Stimulated activated CD4-positive, alpha-beta T cell treated with anti-CD3 and anti-CD28 coated beads, Interleukin-1b, Interleukin-23, amount 100 ng/mL, for 1 hour (primary cell): Measurements from ENCODE around the gene STXBP6.
"Not testable (repeated sequence)": the region's sequence is repeated elsewhere in the genome, so short reads cannot be mapped to it uniquely, and the experiment has no call there.

Experiments
- DNase-seq, 2 donors: peaks; one replicate each; pipeline ENCODE4 v3.0.0-alpha.2; 2020; ENCODE audit warnings: low read depth in 2 of 2

Gene STXBP6

DNA sequence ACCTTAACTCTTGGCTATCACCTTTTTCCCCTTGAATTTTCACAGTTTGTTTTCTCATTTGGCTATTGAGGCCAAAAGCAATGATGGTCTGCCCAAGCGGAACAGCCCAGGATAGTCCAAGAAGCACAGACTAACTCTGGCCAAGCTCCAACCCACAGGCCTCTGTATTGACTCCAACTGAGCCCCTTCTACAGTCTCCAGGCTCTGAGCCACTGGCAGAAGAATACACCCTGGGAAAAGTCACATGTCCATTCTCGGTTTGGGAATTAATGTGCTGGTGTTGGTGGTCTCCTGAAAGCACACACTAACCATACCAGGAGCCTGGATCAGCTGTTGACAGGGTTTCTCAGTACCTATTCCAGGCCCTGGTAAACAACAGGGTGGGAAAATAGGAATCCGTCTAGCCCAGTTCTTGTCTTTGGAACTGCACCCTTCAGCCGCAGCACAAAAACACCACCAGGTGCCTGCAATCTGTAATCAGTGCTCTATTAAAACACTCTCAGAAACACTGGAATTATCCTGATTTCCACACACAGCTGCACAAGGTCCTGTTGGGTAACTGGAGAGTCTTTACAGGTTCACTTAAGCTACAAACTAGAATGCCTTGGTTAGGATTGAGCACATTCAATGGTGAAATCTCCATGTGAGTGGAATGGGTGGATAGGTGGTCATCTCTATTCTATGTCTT lies 63.6 kb downstream of the STXBP6 start:
- no peak for DNase-seq

DNA sequence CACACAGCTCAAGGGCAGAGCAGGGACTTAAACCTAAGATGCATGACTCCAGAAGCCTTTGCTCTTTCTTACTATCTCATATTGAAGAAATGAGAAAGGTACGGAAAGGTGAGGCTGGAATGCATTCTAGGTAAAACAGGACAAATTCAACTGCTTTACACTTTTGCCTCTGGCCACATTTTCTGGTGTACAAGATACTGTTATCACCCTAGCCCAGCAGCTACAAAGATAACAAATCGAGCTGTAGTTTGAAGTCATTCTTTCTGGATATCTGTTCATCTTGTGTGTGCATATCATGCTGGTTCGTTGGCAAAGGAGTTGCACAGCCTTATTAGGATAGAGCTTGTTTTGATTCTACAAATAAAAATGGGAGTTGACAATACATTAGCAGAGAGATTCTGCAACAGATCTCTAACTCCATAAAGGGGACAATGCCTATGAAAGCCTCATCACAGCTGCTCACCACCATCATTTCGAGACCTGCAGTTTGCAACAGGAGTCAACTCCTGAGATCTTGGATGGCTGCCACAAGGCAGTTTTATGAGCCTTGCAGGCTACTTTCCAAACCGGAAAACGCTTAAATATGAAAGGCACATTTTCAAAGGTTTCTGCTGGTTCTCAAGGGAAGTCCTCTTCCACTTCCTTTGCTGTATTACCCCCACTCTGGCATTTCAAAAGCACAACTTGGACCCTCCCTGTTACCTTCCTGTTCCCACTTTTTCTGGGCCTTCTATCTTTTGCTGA lies 64.9 kb downstream of the STXBP6 start:
- no peak for DNase-seq

DNA sequence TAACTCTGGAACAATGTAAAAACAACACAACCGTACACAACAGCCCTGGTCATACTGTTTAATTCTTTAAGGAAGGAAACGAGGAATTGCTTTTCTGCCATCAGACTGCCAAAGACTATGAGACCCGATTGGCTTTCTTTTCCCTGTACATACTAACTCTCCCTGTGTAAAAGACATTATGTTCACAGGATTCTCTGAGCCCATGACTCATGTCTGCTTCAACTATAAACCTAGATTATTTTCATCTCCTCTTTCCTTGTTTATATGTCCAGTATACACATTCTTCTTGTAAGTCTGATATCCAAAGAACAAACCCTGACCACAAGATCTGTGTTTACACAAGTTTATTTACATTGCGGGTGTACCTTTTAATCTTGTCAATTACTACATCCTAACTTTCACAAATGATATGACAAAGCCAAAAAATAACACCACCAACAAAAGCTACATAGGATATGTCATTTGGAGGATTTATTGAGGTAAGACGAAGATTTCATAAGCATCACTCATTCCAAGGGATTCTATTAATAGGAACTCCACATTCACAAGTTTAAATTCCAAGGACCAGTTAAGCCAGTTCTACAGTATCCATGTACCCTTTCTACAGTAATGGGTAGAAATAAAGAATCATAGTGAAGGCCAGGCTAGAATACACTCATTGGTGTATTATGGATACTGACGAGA lies 67.3 kb downstream of the STXBP6 start:
- DNase-seq: no peak

DNA sequence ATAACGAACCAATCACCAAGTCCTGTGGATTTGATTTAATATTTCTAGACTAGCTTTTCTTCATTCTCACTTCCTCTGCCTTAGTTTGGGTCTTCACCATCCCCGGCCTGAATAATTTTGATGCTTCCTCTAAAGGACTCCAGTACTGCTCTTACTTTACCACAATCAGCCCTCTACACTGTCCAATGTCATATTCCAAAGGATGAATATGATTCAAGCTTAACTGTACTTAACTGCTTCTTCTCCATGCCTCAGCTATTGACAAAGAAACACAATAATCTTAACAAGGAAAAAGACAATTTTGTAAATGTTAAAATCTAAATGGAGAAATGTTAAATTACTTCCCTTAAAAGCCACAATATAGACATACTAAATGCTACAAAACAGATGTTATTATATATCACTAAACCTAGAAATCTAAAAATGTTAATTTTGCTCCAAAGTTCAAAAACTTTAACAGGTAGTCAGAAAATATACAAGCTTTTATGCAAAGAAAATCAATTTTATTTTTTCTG lies 70.2 kb downstream of the STXBP6 start:
- no peak for DNase-seq

DNA sequence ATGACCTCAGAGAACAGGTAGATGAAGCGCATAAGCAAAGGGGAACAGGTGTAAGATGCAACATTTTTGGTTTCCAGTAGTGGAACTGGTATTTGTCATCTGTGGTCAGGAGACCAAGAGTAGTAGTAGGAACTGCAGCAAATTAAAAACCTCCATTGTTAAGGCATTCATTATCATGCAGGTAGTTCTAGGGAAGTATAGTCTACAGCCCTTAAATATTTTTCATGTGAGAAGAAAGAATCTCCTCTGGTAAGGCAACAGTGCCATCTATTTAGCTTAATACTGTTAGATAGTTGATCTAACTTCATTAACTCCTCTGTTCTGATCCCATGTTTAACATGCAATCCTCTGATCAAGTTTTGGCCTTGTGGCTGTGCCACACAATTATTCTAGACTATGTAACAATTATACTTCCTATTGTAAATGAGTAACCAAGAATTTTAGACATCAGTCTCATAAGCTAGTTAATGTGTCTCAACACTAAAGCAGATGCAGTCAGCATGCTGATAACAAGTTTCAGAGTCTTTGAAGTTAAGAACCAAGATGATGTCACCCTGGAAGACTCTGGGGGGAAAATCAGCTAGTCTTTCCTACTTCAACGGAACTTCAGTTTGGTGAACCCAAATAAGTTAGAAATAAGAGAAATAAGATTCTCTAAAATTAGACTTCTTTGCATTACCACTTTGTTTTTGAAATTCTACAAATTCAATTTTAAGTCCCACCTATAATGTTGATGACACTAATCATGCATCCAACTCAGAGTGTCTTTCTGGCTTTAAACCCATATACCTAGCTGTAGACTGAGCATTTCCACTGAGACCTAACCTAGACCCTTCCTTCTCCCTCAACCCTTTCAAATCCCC lies 70.9 kb downstream of the STXBP6 start:
- no peak for DNase-seq

DNA sequence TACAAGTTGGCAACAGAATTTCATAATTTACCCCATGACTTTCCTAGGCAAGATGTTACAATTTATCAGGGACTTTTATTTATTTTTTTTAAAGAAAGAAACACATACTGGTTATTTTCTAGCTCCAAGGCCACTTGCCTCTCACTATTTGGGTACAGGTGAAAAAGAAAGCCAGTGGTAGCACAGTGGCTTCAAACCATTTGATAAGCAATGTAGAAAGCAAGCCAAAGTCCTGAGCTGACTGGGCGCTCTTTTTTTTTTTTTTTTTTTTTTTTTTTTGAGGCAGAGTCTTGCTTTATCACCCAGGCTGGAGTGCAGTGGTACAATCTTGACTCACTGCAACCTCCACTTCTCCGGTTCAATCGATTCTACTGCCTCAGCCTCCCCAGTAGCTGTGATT lies 73.3 kb downstream of the STXBP6 start:
- no peak for DNase-seq

DNA sequence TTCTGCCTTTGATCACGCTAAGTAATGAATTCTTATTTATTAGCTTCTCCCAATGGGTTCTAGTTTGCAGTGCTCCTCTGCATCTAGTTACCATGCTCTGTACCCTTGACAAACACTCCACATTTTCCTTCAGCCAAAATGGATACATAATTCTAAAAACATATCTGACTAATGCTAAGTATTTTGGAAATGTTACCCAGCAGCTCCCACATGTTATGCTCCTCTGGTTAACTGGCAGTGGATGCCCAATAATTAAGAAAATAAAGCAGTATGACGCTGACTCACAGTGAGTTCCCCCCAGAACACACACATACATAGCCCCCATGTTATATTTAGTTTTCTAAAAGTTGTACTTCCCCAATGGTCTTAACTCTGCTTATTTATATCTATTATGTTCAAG lies 74.6 kb downstream of the STXBP6 start:
- DNase-seq: no peak

DNA sequence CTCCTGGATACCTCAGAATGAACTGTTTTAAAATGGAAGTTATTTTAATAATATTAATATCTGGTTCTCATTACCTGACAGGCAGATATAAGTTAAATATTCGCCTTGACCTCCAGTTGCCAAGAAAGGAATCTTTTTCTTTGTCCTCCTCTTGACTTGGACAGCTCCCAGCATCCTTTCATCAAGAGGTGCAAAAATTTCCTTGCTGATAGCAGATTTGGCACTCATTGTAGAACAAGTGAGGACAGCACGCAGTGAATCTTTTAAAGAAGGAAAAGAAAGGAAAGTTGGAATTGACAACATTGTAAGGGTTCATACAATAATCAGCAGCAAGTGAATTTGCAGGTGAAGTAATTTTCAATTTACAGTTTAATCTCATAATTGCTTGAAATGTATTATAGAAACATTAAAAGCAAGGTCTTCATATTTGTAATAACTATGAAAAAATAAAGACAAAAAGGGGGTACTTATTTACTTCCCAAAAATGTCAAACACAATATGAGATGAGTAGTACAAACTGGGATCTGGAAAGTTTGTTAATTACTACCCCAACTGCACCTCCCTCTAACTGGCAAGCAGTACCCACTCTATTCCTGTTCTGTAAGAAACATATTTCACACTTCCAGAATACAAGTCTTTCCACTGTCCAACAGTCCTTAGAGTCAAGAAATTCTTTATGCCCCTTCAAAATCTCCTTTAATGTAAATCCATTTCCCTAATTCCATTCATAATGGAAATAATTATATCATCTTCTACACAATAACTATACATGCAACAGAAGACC lies 75.2 kb downstream of the STXBP6 start:
- no peak for DNase-seq

DNA sequence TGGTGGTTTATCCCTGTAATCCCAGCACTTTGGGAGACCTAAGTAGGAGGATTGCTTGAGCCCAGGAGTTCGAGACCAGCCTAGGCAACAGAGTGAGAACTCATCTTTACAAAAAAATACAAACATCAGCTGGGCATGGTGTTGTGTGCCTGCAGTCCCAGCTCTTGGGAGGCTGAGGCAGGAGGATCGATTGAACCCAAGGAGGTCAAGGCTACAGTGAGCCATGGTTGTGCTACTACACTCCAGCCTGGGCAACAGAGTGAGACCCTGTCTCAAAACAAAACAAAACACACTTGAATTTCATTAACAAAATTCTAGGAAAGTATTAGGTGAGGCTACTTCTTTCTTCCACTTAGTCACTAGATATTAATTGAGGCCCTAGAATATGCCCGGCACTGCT lies 77.1 kb downstream of the STXBP6 start:
- DNase-seq: no peak

DNA sequence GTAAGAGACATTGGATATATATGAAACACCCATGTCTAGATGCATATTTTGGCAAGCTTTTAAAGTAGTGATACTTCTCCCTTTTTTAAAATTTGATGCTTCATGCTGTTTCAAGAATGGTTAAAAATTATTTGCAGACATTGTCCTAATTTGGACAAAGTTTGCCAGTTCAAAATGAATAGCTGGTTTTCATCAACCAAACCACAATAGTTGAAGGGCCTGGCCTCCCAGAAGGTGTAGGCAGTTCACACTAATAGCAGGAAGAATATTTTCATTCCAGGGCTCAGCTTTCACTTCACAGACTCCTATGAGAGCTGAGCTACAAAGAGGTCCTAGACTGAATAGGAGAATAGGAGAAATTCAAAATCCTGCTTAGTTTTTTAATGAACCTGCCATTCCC lies 78.7 kb downstream of the STXBP6 start:
- DNase-seq: no peak

DNA sequence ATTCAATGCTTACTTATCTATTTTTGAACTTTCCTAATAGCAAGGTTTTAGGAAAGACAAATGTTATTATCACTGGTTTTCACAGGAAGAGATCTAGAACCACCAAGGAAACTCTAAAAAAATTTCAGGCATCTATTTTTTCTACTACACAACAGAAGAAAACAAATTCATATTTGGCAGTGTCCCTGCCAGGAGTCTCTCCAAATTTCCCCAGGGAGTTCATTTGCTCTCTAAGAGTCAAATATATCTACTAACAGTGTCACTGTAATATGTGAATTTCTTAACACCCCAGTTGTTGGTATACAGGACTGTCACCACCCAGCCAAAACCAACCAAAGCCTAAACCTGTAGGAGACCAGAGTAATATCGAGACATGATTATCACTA lies 83.4 kb downstream of the STXBP6 start:
- no peak for DNase-seq

DNA sequence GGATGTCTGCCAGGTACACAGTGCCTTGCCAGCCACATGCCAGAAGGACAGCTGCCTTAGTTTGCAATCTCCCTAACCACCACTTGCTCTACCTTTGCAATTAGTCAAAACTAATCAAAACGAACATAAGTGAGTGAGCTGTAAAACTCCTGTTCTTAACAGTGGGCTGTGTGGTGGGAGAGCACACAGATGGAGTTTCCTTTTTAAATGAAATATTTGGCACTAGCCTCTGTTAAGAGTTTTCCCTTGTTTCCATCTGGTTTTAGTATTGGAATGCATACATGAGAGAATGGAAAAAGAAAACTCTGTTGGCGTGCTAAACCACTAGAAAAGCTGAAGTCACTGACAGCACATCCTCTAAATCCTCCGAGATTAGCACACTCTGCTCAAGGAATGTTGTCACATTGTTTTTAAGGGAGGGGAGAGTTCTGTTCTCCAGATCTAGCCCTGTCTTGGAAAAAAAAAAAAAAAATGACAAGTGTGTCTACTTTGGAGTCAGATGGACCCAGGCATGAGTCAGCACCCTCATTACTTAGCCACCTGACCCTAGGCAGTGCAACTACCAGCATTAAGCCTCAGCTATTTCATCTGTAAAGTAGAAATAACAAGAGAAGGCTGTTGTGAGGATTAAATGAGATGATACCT lies 83.9 kb downstream of the STXBP6 start:
- DNase-seq: no peak

DNA sequence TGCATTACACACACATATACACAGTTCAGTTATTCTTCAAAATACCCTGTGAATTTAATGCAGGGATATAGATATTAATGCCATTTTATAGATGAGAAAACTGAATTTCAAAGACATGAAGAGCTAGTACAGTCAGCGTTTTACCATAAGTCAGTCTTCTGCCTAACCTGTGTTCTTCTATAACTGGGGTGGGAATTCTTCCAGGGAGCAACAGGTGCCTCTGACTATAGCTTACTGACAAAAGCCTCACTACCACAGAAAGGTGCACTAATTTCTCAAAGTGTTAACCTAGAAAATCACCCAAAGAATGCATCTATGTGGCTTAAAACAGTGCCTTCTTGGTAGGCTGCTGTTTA lies 84.4 kb downstream of the STXBP6 start:
- no peak for DNase-seq

DNA sequence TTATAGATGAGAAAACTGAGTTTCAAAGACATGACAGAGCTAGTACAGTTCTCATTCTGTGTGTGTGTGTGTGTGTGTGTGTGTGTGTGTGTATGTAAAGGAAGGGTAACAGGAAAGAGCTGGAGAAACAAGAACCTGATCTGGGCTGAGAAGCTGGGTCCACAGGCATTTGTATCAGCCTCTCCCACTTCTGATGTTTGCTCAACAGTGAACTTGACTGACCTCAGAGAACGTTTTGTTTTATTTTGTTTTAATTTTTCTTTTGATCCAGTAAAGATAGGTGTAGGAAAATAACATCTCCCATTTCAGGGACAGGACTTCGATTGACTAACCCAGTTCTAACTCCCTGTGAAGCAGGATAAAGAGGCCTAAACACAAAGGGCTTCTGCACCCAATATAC lies 85.4 kb downstream of the STXBP6 start:
- no peak for DNase-seq

DNA sequence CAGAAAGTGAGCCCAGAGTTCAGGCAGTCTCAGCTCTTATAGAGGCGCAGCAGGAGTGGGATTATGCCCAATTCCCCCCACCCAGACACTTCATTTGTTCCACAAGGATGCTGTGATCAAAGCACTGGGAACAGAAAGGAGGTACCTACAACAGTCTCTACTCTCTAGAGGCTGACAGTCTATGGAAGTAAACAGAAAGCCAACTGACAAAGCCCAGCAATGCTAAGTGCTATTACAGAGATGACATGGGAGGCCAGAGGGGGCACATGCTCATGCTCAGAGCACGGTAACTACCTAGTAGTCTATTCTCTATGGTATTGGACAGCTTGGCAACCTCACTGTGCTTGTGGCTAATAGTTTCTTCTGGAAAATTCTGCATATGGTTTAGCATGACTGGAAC lies 85.9 kb downstream of the STXBP6 start:
- DNase-seq: no peak

DNA sequence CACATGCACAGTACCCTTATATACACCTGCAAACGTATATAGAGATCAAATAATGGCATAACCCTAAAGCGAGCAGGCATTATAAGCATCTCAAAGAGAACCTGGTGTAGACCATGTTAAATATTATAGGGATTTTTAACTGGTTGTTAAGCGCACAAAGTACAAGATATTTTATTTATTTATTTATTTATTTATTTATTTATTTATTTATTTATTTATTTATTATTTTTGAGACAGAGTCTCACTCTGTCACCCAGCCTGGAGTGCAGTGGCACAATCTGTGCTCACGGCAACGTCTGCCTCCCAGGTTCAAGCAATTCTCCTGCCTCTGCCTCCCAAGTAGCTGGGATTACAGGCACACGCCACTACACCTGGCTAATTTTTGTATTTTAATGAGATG lies 87.8 kb downstream of the STXBP6 start:
- not testable (repeated sequence) for DNase-seq

DNA sequence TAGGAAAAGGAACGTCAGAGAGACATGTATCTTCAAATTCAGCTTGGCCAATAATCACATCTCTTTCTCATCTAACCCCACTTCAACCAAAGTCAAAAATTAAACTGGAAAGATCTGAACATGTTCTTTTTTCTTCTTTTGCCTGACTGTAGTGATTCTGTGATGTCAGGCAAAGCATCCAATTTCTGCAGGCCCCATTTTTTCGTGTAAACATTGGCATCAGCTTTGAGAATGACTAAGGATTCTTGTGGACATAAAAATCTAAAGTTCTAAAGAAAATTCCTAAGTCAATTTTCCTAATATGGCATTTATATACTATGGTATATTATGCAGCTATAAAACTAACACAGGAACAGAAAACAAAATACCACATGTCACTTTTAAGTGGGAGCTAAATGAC lies 89.1 kb downstream of the STXBP6 start:
- no peak for DNase-seq

DNA sequence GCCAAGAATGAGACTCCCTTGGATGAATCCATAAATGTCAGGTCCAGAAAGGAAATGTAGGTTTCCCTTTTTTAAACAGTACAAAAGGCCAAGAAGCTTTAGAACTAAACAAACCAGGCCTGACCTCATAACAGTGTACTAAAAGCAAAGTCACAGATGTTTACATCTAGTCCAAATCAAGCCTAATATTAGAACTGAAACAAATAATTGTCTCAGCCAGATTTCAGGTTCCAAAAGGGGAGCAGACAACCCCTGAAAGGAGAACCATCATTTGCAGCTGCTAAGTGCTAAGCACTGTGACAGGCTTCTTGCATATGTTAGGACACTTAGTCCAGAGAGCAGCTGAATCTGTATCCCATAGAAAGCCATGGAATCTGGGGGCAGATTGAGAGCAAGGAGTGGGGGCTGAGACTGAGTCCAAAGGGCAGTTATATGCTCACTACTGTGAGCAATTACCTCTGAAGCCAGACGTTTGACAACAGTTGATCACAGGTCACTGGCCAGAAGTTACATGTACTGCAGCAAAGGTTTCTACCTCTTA lies 90.1 kb downstream of the STXBP6 start:
- DNase-seq: no peak

DNA sequence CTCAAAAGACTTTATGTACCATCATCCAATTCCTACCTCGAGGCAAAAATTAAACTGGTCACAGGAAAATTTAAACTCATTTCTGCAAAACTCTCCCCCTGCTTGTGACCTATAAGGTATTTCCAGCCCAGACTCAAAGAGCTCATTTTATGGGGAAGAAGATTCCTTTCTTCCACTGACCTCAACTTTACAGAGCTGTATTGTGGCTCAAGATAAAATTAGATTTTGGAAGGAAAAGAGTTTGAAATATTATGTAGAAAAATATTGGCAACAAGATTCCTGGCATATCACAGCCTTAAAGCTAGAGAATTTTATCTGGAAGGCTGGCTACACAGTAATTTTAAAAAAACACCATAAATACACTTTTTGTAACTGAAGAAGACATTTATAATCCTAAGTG lies 91.7 kb downstream of the STXBP6 start:
- no peak for DNase-seq

DNA sequence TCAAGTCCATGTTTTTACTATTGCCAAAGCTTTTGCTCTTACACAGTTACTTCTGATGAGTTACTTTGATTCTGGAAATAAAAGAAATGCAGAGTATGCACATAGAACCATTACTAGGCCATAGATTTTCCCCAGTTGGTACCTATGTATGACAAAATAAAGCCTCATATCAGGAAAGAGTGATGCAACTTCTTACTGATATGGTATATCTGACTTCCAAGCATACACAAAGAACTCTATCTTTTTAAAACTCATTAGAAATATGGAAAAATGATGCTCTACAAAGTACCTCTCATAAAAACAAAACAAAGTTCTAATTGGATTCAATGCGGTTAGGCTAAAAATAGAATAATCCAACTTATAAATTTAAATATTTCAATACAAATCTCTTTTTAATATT lies 92.1 kb downstream of the STXBP6 start:
- no peak for DNase-seq
